ENCODE results near the gene CDK1. TPM values are rescaled to one million over a fixed set of nuclear protein-coding genes. Genes with fewer than 3 reads are reported as not detected.

CDK1 gene
- total and polyA plus RNA-seq, 2 of the 8 experiments (the other 6 are each of a cell fraction or from before 2014, with no cell fraction given): 29.4 to 111 TPM

DNA sequence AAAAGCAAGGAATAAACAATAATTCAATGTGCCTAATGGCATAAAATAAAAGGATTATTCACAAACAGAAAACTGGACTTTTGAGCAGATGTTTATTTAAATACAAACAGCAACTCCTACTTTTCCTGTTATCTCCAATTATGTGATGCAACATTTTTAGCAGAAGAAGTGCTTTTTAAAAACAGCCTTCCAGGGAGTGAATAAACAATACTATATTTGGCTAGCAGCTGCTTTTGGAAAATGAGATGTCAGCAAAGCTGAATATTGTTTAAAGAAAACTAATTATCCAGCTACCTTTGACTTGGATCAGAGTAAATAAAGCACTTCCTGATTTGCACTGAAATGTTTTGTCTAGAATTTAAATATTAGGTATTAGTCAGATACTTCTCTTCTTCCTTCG lies 23.2 kb downstream of the CDK1 start (continued):
- TF ChIP-seq, protein P1, sequence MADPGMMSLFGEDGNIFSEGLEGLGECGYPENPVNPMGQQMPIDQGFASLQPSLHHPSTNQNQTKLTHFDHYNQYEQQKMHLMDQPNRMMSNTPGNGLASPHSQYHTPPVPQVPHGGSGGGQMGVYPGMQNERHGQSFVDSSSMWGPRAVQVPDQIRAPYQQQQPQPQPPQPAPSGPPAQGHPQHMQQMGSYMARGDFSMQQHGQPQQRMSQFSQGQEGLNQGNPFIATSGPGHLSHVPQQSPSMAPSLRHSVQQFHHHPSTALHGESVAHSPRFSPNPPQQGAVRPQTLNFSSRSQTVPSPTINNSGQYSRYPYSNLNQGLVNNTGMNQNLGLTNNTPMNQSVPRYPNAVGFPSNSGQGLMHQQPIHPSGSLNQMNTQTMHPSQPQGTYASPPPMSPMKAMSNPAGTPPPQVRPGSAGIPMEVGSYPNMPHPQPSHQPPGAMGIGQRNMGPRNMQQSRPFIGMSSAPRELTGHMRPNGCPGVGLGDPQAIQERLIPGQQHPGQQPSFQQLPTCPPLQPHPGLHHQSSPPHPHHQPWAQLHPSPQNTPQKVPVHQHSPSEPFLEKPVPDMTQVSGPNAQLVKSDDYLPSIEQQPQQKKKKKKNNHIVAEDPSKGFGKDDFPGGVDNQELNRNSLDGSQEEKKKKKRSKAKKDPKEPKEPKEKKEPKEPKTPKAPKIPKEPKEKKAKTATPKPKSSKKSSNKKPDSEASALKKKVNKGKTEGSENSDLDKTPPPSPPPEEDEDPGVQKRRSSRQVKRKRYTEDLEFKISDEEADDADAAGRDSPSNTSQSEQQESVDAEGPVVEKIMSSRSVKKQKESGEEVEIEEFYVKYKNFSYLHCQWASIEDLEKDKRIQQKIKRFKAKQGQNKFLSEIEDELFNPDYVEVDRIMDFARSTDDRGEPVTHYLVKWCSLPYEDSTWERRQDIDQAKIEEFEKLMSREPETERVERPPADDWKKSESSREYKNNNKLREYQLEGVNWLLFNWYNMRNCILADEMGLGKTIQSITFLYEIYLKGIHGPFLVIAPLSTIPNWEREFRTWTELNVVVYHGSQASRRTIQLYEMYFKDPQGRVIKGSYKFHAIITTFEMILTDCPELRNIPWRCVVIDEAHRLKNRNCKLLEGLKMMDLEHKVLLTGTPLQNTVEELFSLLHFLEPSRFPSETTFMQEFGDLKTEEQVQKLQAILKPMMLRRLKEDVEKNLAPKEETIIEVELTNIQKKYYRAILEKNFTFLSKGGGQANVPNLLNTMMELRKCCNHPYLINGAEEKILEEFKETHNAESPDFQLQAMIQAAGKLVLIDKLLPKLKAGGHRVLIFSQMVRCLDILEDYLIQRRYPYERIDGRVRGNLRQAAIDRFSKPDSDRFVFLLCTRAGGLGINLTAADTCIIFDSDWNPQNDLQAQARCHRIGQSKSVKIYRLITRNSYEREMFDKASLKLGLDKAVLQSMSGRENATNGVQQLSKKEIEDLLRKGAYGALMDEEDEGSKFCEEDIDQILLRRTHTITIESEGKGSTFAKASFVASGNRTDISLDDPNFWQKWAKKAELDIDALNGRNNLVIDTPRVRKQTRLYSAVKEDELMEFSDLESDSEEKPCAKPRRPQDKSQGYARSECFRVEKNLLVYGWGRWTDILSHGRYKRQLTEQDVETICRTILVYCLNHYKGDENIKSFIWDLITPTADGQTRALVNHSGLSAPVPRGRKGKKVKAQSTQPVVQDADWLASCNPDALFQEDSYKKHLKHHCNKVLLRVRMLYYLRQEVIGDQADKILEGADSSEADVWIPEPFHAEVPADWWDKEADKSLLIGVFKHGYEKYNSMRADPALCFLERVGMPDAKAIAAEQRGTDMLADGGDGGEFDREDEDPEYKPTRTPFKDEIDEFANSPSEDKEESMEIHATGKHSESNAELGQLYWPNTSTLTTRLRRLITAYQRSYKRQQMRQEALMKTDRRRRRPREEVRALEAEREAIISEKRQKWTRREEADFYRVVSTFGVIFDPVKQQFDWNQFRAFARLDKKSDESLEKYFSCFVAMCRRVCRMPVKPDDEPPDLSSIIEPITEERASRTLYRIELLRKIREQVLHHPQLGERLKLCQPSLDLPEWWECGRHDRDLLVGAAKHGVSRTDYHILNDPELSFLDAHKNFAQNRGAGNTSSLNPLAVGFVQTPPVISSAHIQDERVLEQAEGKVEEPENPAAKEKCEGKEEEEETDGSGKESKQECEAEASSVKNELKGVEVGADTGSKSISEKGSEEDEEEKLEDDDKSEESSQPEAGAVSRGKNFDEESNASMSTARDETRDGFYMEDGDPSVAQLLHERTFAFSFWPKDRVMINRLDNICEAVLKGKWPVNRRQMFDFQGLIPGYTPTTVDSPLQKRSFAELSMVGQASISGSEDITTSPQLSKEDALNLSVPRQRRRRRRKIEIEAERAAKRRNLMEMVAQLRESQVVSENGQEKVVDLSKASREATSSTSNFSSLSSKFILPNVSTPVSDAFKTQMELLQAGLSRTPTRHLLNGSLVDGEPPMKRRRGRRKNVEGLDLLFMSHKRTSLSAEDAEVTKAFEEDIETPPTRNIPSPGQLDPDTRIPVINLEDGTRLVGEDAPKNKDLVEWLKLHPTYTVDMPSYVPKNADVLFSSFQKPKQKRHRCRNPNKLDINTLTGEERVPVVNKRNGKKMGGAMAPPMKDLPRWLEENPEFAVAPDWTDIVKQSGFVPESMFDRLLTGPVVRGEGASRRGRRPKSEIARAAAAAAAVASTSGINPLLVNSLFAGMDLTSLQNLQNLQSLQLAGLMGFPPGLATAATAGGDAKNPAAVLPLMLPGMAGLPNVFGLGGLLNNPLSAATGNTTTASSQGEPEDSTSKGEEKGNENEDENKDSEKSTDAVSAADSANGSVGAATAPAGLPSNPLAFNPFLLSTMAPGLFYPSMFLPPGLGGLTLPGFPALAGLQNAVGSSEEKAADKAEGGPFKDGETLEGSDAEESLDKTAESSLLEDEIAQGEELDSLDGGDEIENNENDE (IDR thresholded peaks at IDR 0.05; ENCODE audit: insufficient replicate concordance, low read length): no peak
- TF ChIP-seq SIX5 (IDR thresholded peaks at IDR 0.05; ENCODE audit: low read depth, low read length) (no peak), JUND (IDR thresholded peaks at IDR 0.05; ENCODE audit: low read length) (no peak)
- TF ChIP-seq, protein P2, sequence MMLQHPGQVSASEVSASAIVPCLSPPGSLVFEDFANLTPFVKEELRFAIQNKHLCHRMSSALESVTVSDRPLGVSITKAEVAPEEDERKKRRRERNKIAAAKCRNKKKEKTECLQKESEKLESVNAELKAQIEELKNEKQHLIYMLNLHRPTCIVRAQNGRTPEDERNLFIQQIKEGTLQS (IDR thresholded peaks at IDR 0.05; ENCODE audit: insufficient read depth, low read depth, low read length): no peak

Measured in H1 (cell line).